GM12801 (cell line): ENCODE measurements around the gene METTL9.

Source experiments
- CTCF ChIP-seq: IDR thresholded peaks from one replicate; pipeline ENCODE4 v1.5.1; 2011; ENCODE audit warnings: control low read depth; ENCODE audit not compliant: insufficient read length; ENCODE audit errors: extremely low read depth

Gene METTL9

GRCh38 chr16:21600031-21600773 lies 825 bp downstream of the METTL9 start:
- TF ChIP-seq CTCF: no peak

GRCh38 chr16:21602785-21603184 lies 3.4 kb downstream of the METTL9 start:
- TF ChIP-seq CTCF: no peak

DNA sequence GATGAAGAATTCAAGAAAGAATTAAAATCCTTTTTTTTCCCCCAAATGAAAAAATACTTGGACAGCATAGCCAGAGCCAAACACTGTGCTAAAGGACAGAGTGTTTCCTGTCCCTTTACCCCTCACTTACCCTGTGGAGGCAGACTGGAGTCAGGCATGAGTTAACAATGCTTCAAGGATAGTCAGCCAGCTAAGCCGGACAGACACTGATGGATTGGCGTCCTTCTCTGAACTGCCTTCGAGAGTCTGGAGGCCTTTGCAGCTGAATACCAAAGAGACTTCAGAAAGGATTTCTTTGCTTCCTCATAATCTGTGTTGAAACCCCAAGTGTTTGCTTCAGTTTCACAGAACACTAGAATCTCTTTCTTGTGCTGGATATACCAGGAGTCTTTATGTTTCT lies 4.6 kb downstream of the METTL9 start:
- no peak for TF ChIP-seq CTCF

DNA sequence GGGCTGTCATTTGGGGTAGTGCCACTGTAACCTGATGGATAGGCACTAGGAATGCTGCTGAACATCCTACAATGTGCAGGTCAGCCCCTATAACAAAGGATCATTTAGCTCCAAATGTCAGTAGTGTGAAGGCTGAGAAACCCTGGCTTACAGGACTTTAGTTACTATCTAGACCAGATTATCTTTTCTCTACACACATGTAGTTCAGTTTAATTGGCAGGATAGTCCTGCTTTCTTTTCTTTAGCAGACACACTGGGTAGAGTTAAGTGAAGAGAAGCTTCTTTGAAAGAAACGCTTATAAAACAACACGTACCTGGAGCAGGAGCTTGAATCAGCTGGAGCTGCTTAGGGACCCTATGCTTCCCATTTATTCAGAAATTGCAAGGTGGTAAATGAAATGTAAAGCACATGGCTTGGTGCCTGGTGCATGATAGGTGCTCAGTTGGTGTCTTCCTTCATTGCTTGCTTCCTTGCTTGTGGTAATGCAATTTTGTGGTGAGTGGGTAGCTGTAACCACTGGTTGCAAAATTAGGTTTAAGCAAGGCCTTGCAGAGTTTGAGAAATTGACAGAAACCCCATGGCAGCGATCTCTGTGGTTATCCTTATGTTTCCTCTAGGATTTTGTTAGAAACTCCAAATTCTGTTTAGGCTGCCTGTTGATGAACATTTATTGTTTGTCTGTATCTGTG lies 9.4 kb downstream of the METTL9 start:
- no peak for TF ChIP-seq CTCF

- no peak for TF ChIP-seq CTCF
These were observed 10.7 kb downstream of the METTL9 start for GRCh38 chr16:21610006-21610544.

DNA sequence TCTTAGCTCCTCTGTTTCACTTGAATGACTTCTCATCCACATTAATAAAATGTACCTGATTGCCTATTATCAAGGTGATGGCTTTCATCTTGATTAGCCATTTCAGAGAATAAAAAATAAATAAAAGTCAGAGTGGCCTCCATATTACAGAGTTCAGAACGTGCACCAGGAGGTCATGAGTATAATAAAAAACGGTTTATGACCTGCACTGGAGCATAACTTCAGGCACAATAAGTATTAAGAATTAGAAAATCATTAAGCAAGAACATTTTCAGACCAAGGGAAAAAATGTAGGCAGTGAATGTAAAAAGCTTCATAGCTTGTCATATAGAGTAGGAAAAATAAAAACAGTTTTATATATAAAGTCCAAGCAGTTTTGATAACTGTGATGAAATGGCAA lies 11.4 kb downstream of the METTL9 start:
- no peak for TF ChIP-seq CTCF

DNA sequence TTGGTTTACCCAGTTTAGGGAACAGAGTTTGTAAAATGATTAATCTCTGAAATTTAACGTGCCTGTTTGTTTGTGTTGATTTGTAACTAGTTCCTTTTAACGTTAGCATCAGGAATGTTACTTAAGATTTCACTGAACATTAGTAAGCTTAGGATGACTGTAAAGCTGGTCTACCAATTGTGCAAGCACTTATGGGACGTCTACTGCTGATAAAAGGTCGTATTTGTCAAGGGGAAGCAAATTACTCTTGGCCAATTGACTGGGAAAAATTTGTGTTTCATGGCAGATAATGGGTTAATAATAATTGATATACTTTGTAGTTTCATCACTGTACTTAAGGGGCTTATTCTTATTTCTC lies 11.8 kb downstream of the METTL9 start:
- no peak for TF ChIP-seq CTCF
